ENCODE measurements around the gene GMCL1.

GMCL1 gene

DNA sequence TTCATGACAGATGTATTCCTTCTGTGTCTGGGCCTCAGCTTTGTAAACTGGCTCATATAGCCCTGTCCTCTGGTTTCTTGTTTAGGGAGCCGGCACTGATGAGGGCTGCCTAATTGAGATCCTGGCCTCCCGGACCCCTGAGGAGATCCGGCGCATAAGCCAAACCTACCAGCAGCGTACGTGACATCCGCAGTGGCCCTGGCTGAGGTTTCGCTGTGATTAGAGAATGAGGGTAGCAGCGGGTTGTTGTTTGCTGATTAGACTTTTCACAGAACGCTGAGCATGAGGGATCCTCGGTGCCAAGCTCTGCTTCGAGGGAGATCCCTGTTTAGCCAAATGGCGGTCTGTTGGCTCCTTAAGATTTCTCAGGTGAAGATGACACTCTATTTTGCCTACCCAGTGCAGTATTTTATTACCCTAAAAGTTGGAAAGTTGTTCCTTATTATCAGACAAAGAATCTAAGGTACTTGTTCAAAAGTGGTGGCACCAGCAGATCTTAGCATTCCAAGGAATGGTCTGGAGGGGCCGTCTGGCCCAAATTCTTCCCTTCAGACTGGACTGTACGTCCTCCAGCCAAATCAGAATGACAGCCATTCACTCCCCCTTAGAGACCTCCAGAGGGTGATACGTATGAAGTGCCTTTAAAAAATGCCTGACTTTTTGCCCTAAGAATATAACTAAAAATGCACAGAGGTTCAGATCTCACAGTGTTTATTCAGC lies 21.5 kb upstream of the GMCL1 start:
- Histone ChIP-seq H3K27ac (ENCODE audit: low read depth, low read length) (no peak overlapping the region), H3K36me3 (ENCODE audit: insufficient read depth, low read length) (peaks cover 5% of the 10 kb centered on the region; the same call in 1 of the 2 replicates), H3K4me3 (ENCODE audit: low read depth, low read length) (no peak overlapping the region), H3K27me3 (ENCODE audit: insufficient read depth, low read length) (no peaks in the 10 kb centered on the region), H3K79me2 (ENCODE audit: control insufficient read depth, insufficient read depth, low read length, unreplicated experiment) (no peaks in the 10 kb centered on the region), H3K4me1 (ENCODE audit: control insufficient read depth, insufficient read depth, low read length, unreplicated experiment) (no peaks in the 10 kb centered on the region), H2AFZ (ENCODE audit: low read length, unreplicated experiment) (no peak overlapping the region)

DNA sequence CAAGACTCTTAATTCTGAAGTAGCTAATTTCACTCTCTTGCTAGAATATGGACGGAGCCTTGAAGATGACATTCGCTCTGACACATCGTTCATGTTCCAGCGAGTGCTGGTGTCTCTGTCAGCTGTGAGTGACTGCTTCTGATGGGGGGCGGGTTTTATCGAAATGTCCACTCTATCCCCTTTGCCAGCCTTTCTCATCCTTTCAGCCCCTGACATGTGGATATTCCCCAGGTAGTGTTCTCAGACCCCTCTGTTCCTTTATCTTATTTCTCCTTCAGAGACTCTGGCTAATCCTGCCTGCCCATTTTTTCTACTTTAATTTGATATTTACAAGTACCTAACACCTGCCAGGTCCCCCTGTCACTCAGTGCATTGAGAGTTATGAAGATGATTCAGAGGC lies 18.9 kb upstream of the GMCL1 start:
- H3K79me2 ChIP-seq (ENCODE audit: control insufficient read depth, insufficient read depth, low read length, unreplicated experiment): no peaks in the 10 kb centered on the region
- H3K4me1 ChIP-seq (ENCODE audit: control insufficient read depth, insufficient read depth, low read length, unreplicated experiment): peaks cover 6% of the 10 kb centered on the region
- no peak overlapping the region for H3K4me3 ChIP-seq (ENCODE audit: low read depth, low read length)
- no peaks in the 10 kb centered on the region for H3K27me3 ChIP-seq (ENCODE audit: insufficient read depth, low read length)
- H2AFZ ChIP-seq (ENCODE audit: low read length, unreplicated experiment): no peak overlapping the region
- H3K27ac ChIP-seq (ENCODE audit: low read depth, low read length): no peak overlapping the region
- peaks cover 5% of the 10 kb centered on the region; the same call in 1 of the 2 replicates for H3K36me3 ChIP-seq (ENCODE audit: insufficient read depth, low read length)

GRCh38 chr2:69811018-69811417 lies 18.4 kb upstream of the GMCL1 start:
- Histone ChIP-seq H3K4me3 (ENCODE audit: low read depth, low read length) (no peak overlapping the region), H3K36me3 (ENCODE audit: insufficient read depth, low read length) (peaks cover 4% of the 10 kb centered on the region; the same call in 1 of the 2 replicates), H3K27ac (ENCODE audit: low read depth, low read length) (no peak overlapping the region), H3K27me3 (ENCODE audit: insufficient read depth, low read length) (no peaks in the 10 kb centered on the region), H3K4me1 (ENCODE audit: control insufficient read depth, insufficient read depth, low read length, unreplicated experiment) (peaks cover 10% of the 10 kb centered on the region), H2AFZ (ENCODE audit: low read length, unreplicated experiment) (no peak overlapping the region), H3K79me2 (ENCODE audit: control insufficient read depth, insufficient read depth, low read length, unreplicated experiment) (no peaks in the 10 kb centered on the region)

DNA sequence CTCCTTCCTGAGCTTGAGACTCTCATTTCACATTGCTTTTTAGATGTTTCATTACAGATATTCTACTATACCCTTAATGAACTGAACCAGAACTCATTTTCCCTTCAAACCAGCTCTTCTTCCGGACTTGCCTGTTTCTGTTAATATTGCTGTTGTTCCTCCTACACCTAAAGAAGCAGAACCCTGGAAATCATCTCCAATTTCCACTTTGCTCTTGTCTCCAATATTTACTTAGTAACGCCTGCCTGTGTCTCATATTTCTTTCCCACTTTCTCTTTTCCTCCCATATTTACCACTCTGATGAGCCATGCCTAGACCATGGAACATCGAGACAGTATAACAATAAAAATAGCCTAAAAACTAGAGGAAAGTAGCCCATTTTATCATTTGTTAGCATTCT lies 17.9 kb upstream of the GMCL1 start:
- Histone ChIP-seq H2AFZ (ENCODE audit: low read length, unreplicated experiment) (no peak overlapping the region), H3K36me3 (ENCODE audit: insufficient read depth, low read length) (no peaks in the 10 kb centered on the region), H3K27me3 (ENCODE audit: insufficient read depth, low read length) (no peaks in the 10 kb centered on the region), H3K27ac (ENCODE audit: low read depth, low read length) (no peak overlapping the region), H3K4me3 (ENCODE audit: low read depth, low read length) (no peak overlapping the region), H3K79me2 (ENCODE audit: control insufficient read depth, insufficient read depth, low read length, unreplicated experiment) (no peaks in the 10 kb centered on the region), H3K4me1 (ENCODE audit: control insufficient read depth, insufficient read depth, low read length, unreplicated experiment) (peaks cover 15% of the 10 kb centered on the region)

DNA sequence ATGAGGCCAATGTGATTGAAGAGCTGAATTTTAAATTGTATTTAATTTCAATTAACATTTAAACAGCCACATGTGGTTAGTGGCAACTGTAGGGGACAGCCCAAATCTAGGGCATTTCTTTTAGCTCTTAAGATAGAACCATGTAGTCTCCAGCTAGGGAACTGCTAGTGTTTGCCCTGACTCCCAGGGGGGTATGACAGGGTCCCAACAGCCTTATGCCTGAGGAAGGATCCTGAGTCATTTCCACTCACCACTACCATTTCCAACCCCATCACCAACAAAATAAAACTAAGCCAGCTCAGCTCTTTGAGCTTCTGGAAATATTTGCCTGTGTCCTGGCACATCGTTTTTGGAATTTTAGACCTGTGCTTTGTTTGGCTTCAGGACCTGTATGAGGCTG lies 13.7 kb upstream of the GMCL1 start:
- H3K4me3 ChIP-seq (ENCODE audit: low read depth, low read length): no peak overlapping the region
- no peaks in the 10 kb centered on the region for H3K79me2 ChIP-seq (ENCODE audit: control insufficient read depth, insufficient read depth, low read length, unreplicated experiment)
- H2AFZ ChIP-seq (ENCODE audit: low read length, unreplicated experiment): no peak overlapping the region
- H3K27ac ChIP-seq (ENCODE audit: low read depth, low read length): 0 out of 2 replicates have a peak overlapping the region, but pooled peaks have one; percentile 0
- H3K4me1 ChIP-seq (ENCODE audit: control insufficient read depth, insufficient read depth, low read length, unreplicated experiment): peaks cover 34% of the 10 kb centered on the region
- peaks cover 4% of the 10 kb centered on the region; the same call in 1 of the 2 replicates for H3K36me3 ChIP-seq (ENCODE audit: insufficient read depth, low read length)
- H3K27me3 ChIP-seq (ENCODE audit: insufficient read depth, low read length): no peaks in the 10 kb centered on the region

GRCh38 chr2:69816923-69817542 lies 12.4 kb upstream of the GMCL1 start:
- Histone ChIP-seq H3K36me3 (ENCODE audit: insufficient read depth, low read length) (peaks cover 7% of the 10 kb centered on the region; the same call in 1 of the 2 replicates), H2AFZ (ENCODE audit: low read length, unreplicated experiment) (no peak overlapping the region), H3K4me3 (ENCODE audit: low read depth, low read length) (no peak overlapping the region), H3K79me2 (ENCODE audit: control insufficient read depth, insufficient read depth, low read length, unreplicated experiment) (no peaks in the 10 kb centered on the region), H3K4me1 (ENCODE audit: control insufficient read depth, insufficient read depth, low read length, unreplicated experiment) (peaks cover 34% of the 10 kb centered on the region), H3K27me3 (ENCODE audit: insufficient read depth, low read length) (no peaks in the 10 kb centered on the region), H3K27ac (ENCODE audit: low read depth, low read length) (0 out of 2 replicates have a peak overlapping the region, but pooled peaks have one; percentile 7)

DNA sequence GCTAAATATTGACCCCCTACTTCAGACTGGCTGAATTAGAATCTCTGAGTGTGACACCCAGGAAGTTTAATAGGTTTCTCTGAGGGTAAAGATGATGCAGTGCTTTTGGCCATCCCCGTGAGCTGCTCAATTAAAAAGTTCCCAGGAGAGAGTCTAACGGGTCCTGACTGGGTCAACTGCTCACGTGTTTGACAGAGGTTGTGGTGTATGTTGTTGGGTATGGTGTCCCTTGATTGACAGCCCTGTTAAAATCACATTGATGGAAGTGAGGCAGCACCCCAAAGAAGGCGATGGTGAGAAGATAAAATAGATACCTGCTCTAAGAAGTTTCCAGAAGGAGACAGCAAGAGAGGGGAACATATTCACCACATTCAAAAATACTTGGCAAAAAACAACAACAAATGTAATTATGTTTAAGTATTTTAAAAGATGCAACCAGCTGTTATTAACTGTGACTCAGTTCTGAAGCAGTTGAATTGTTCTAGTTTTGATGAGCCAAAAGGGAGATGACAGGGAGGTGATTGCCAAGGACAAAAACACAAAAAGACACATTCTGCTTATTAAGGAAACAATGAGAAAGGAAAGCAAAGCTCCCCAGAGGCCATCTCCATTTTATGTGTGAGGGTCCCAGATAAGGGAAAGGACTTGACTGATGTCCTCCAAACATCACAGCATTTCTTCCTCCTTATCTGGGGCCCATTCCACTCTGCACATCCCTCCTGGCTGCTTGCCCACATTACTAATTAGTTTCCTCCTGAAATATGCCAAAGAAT lies 11.5 kb upstream of the GMCL1 start:
- Histone ChIP-seq H3K4me1 (ENCODE audit: control insufficient read depth, insufficient read depth, low read length, unreplicated experiment) (peaks cover 34% of the 10 kb centered on the region), H3K27me3 (ENCODE audit: insufficient read depth, low read length) (no peaks in the 10 kb centered on the region), H3K4me3 (ENCODE audit: low read depth, low read length) (no peak overlapping the region), H3K79me2 (ENCODE audit: control insufficient read depth, insufficient read depth, low read length, unreplicated experiment) (no peaks in the 10 kb centered on the region), H3K27ac (ENCODE audit: low read depth, low read length) (0 out of 2 replicates have a peak overlapping the region, but pooled peaks have one; percentile 7), H3K36me3 (ENCODE audit: insufficient read depth, low read length) (peaks cover 7% of the 10 kb centered on the region; the same call in 1 of the 2 replicates), H2AFZ (ENCODE audit: low read length, unreplicated experiment) (no peak overlapping the region)

DNA sequence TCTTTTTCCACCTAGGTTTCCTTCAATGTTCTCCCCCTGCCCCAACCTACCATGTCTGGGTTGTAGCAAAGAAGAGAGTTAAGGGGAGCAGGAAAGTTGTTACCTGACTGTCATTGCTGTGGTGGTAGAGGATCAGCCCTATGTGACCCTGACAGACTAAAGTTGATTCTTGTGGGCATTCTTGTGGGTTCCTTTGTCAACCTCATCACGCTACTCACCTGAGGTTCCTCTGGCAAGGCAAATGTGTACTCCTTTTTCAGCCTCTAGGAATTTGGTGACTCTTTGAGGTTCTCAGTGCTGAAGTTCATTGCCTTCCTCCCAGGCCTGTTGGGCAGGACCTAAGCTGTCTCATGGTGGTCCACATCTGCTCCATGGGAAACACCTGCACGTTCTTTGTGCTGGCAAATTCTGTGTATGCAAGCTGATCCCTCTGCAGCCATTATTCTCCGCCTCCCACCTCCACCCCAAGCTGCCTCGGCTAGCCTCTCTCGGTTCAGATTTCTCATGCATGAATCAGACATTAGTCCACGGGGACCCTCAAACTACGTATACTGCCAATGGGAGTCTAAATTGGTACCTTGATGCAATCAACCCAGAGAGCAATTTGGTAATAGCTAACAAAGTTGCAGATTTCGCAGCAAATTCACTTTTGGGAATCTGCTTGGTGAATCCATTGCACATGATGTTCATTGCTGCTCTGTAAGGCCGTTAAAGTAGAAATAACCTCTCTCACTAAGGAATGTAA lies 1.5 kb upstream of the GMCL1 start:
- H2AFZ ChIP-seq (ENCODE audit: low read length, unreplicated experiment): no peak overlapping the region
- 0 out of 2 replicates have a peak overlapping the region, but pooled peaks have one; percentile 93 for H3K4me3 ChIP-seq (ENCODE audit: low read depth, low read length)

GRCh38 chr2:69828938-69829255 lies 563 bp upstream of the GMCL1 start:
- peak overlapping the region; percentile 65 for H3K27ac ChIP-seq (ENCODE audit: low read depth, low read length)
- H3K4me3 ChIP-seq (ENCODE audit: low read depth, low read length): peak overlapping the region; percentile 93
- H2AFZ ChIP-seq (ENCODE audit: low read length, unreplicated experiment): peak overlapping the region; percentile 82
- peaks cover 19% of the 10 kb centered on the region for H3K4me1 ChIP-seq (ENCODE audit: control insufficient read depth, insufficient read depth, low read length, unreplicated experiment)
- no peaks in the 10 kb centered on the region for H3K36me3 ChIP-seq (ENCODE audit: insufficient read depth, low read length)
- H3K79me2 ChIP-seq (ENCODE audit: control insufficient read depth, insufficient read depth, low read length, unreplicated experiment): peaks cover 36% of the 10 kb centered on the region
- no peaks in the 10 kb centered on the region for H3K27me3 ChIP-seq (ENCODE audit: insufficient read depth, low read length)

More for the DNA sequence above, 1.5 kb upstream of the GMCL1 start:
- Histone ChIP-seq H3K4me1 (ENCODE audit: control insufficient read depth, insufficient read depth, low read length, unreplicated experiment) (peaks cover 19% of the 10 kb centered on the region), H3K27ac (ENCODE audit: low read depth, low read length) (no peak overlapping the region), H3K36me3 (ENCODE audit: insufficient read depth, low read length) (no peaks in the 10 kb centered on the region), H3K79me2 (ENCODE audit: control insufficient read depth, insufficient read depth, low read length, unreplicated experiment) (peaks cover 31% of the 10 kb centered on the region), H3K27me3 (ENCODE audit: insufficient read depth, low read length) (no peaks in the 10 kb centered on the region)
